Psoas muscle (tissue), 8 donors: ENCODE measurements around the gene RCOR2. TPM values are rescaled to one million over a fixed set of nuclear protein-coding genes. Genes with fewer than 3 reads are reported as not detected.

ENCODE experiments used
- ATAC-seq, 4 donors: fragments of 200-7000 bp; cut with Tn5 transposase; one replicate each; pipeline ENCODE4 v1.9.1; 2020; ENCODE audit warnings: moderate library complexity in 3 of 4, mild to moderate bottlenecking in 2 of 4
- DNase-seq, 2 donors: peaks; one replicate each; pipeline ENCODE4 v3.0.0-alpha.2; 2020
- H3K27ac ChIP-seq: fragments of 200-600 bp; one replicate; pipeline ENCODE4 v1.8.0; 2022
- H3K27me3 ChIP-seq, 3 donors: fragments of 200-600 bp in 1 of 3; one replicate each; pipeline versions ENCODE4 v1.6.1 to v1.8.0; 2013 to 2022; ENCODE audit warnings: low read length in 2 of 3, mild to moderate bottlenecking in 2 of 3, moderate library complexity in 1 of 3; ENCODE audit not compliant: insufficient read depth in 3 of 3
- H3K36me3 ChIP-seq, 2 donors: fragments of 200-600 bp in 1 of 2; one replicate each; pipeline versions ENCODE4 v1.6.1 to v1.8.0; 2013 to 2022; ENCODE audit warnings: low read depth in 1 of 2, mild to moderate bottlenecking in 1 of 2, moderate library complexity in 1 of 2; ENCODE audit not compliant: insufficient read depth in 1 of 2
- H3K4me1 ChIP-seq: fragments of 200-600 bp; one replicate; pipeline ENCODE4 v1.8.0; 2022
- H3K4me3 ChIP-seq: fragments of 200-600 bp; one replicate; pipeline ENCODE4 v1.8.0; 2022; ENCODE audit warnings: mild to moderate bottlenecking
- H3K9me3 ChIP-seq: fragments of 200-600 bp; one replicate; pipeline ENCODE4 v1.8.0; 2022
- CTCF ChIP-seq: fragments of 200-600 bp; IDR thresholded peaks from one replicate; pipeline ENCODE4 v1.8.0; 2022; ENCODE audit warnings: antibody characterized with exemption
- WGBS, 3 donors: extraction: QIAGEN DNeasy Blood & Tissue Kit; methylation state at CpG; one replicate each; pipeline versions ENCODE4 v1.1.6 to v1.1.7; 2013; 5-methylcytosine and 5-hydroxymethylcytosine counted together
- intact Hi-C, 2 donors: fragments of 100-400 bp; cut with DNase I; formaldehyde crosslinking; loops; one replicate each; pipeline versions ENCODE4 v1.11.0 to v1.14.2; 2022
- polyA plus RNA-seq, 3 donors: library from polyadenylated mRNA; stranded (reverse); fragments of 200-250 nt; gene quantifications; one replicate each; pipeline ENCODE4 v1.2.3, GENCODE V29; 2013
- total RNA-seq, 4 donors: library from RNA; stranded (reverse); fragmentation: NEBNext Ultra II Directional in 2 of 4; extraction: Animal tissue kit (Norgen Biotek cat#: 25700) in 2 of 4; gene quantifications; one replicate each; pipeline versions ENCODE4 v1.2.1 to v1.2.4, GENCODE V29; 2021 to 2023
- donor health status: healthy with polysubstance abuse.
- donor health status: DM: no; HTN: no; CAD: no; lungs with moderate emphysema.
- donor health status: Bipolar disorder and iron deficiency.
- donor health status: healthy.
- donor health status: DM: yes; HTN: yes; CAD: no.
- donor health status: DM: no; HTN: no; CAD: no.
- donor health status: DM: no; HTN: no; CAD: no.
- donor health status: DM: yes; HTN: yes; CAD: no.

The RCOR2 gene
- total and polyA plus RNA-seq, 7 donors, result 0.07 to 2.1 (median 0.66) TPM

GRCh38 chr11:63938479-63939396 is 21.8 kb upstream of the RCOR2 start, which contains the start of gene NAA40:
Gene NAA40 (plus strand): TSS chr11:63939002. CDS start chr11:63939097, 95 bp downstream.
- no peaks in the 10 kb centered on the region for H3K27me3 ChIP-seq
- H3K4me3 ChIP-seq, result peak within 1 kb of the TSS; percentile 79
- no peak for TF ChIP-seq CTCF
- intact Hi-C loops, result loop anchor here in 1 of 2 donors (2.0 kb wide), 1 partner anchor 20 kb away; no protein-coding TSS in a partner anchor
- H3K27ac ChIP-seq, result peak within 1 kb of the TSS; percentile 82
- no peaks in the 10 kb centered on the region for H3K36me3 ChIP-seq
- peak; percentile 91 to 96 for DNase-seq
- WGBS, 3 donors, result 0 to 1% (median 0%) methylated on average over 47 to 90 of the region's 92 CpGs
- peak; percentile 94 to 98 (median 96) for ATAC-seq
- no peaks in the 10 kb centered on the region for H3K9me3 ChIP-seq
- H3K4me1 ChIP-seq, result peaks cover 7% of the 10 kb centered on the region

- Histone ChIP-seq H3K27me3 (no peaks in the 10 kb centered on the region), H3K9me3 (no peaks in the 10 kb centered on the region), H3K27ac (peak overlapping the region; percentile 82), H3K4me1 (peaks cover 7% of the 10 kb centered on the region), H3K36me3 (no peaks in the 10 kb centered on the region), H3K4me3 (peak overlapping the region; percentile 79)
- TF ChIP-seq CTCF, result no peak
- 28 to 32% (median 31%) methylated on average over 28 to 30 of the region's 30 CpGs for WGBS, 3 donors
- intact Hi-C loops, result loop anchor here in 1 of 2 donors (2.0 kb wide), 1 partner anchor 19 kb away; no protein-coding TSS in a partner anchor
- no peak for DNase-seq
- peak; percentile 1 for ATAC-seq
Measured at GRCh38 chr11:63937713-63938478, 20.9 kb upstream of the RCOR2 start.

GRCh38 chr11:63933459-63933858 is 16.5 kb upstream of the RCOR2 start:
- intact Hi-C loops, result no loop called here
- ATAC-seq, result no peak
- WGBS, 3 donors, result 12 to 41% (median 36%) methylated on average over 1 of the region's 1 CpG

GRCh38 chr11:63931876-63932275 is 14.9 kb upstream of the RCOR2 start:
- 83 to 89% (median 85%) methylated on average over 12 of the region's 12 CpGs for WGBS, 3 donors

More at GRCh38 chr11:63933459-63933858, 16.5 kb upstream of the RCOR2 start:
- no peak overlapping the region for H3K4me3 ChIP-seq
- no peak overlapping the region for H3K27ac ChIP-seq
- DNase-seq, result no peak
- H3K4me1 ChIP-seq, result no peaks in the 10 kb centered on the region
- no peaks in the 10 kb centered on the region for H3K27me3 ChIP-seq
- H3K36me3 ChIP-seq, result no peaks in the 10 kb centered on the region
- no peaks in the 10 kb centered on the region for H3K9me3 ChIP-seq
- no peak for TF ChIP-seq CTCF

More at GRCh38 chr11:63931876-63932275, 14.9 kb upstream of the RCOR2 start:
- Histone ChIP-seq H3K4me1 (no peaks in the 10 kb centered on the region), H3K4me3 (no peak overlapping the region), H3K36me3 (no peaks in the 10 kb centered on the region), H3K9me3 (no peaks in the 10 kb centered on the region), H3K27me3 (no peaks in the 10 kb centered on the region), H3K27ac (no peak overlapping the region)
- ATAC-seq (no peak), DNase-seq (no peak)
- intact Hi-C loops, result no loop called here
- TF ChIP-seq CTCF, result no peak
